HEK293 (cell line): ENCODE results near the gene SPOCK1.
A peak's percentile ranks its signal among the peaks of the same experiment; 100 is the strongest.

Experiments
- CTCF ChIA-PET: fragments of 350-600 bp; formaldehyde crosslinking; extraction: SDS; loops from one replicate; lab custom pipeline; 2021; ENCODE audit warnings: antibody characterized with exemption; lab: Yijun Ruan, JAX
- POLR2A ChIA-PET: fragments of 300-600 bp; formaldehyde crosslinking; extraction: SDS; loops from one replicate; lab custom pipeline; 2020; ENCODE audit warnings: antibody characterized with exemption, inconsistent platforms; lab: Yijun Ruan, JAX
- H3K27ac ChIP-seq: fragments of 200-500 bp; sonication (Bioruptor generic); 2 replicates; pipeline ENCODE4 v1.5.1; 2014; ENCODE audit warnings: low read depth, low read length, control low read depth, inconsistent platforms; ENCODE audit errors: extremely low read depth
- H3K36me3 ChIP-seq, 2 experiments: fragments of 200-500 bp in 1 of 2; sonication (Bioruptor generic) in 1 of 2; 1 replicate in 1 of 2; 2 replicates in 1 of 2; pipeline ENCODE4 v1.5.1; 2014 to 2017; ENCODE audit warnings: inconsistent platforms in 2 of 2, low read length in 2 of 2; ENCODE audit not compliant: control insufficient read depth in 2 of 2, insufficient read depth in 1 of 2
- H3K4me1 ChIP-seq: fragments of 200-500 bp; sonication (Bioruptor generic); 2 replicates; pipeline ENCODE4 v1.5.1; 2014; ENCODE audit warnings: mild to moderate bottlenecking, low read length, inconsistent platforms; ENCODE audit not compliant: control insufficient read depth, insufficient read depth
- H3K4me3 ChIP-seq: 2 replicates; pipeline ENCODE4 v1.5.1; 2011; ENCODE audit warnings: low read depth, mild to moderate bottlenecking, control low read depth, low read length, moderate library complexity
- H3K9me3 ChIP-seq: fragments of 200-500 bp; sonication (Bioruptor generic); 2 replicates; pipeline ENCODE4 v1.5.1; 2014; ENCODE audit warnings: low read depth, low read length, inconsistent platforms; ENCODE audit not compliant: control insufficient read depth, insufficient read depth
- BCL11B ChIP-seq: fragments of 450-650 bp; formaldehyde crosslinking; IDR thresholded peaks from 2 replicates; pipeline ENCODE4 v1.5.1; 2016; ENCODE audit warnings: low read depth, missing biosample characterization, missing genetic modification characterization
- HOXA7 ChIP-seq: sonication (generic); formaldehyde crosslinking; IDR thresholded peaks from 2 replicates; pipeline ENCODE4 v1.8.1; 2022; ENCODE audit warnings: missing genetic modification reagents, borderline replicate concordance
- KLF7 ChIP-seq: fragments of 450-650 bp; formaldehyde crosslinking; IDR thresholded peaks from 2 replicates; pipeline ENCODE4 v1.5.1; 2016; ENCODE audit warnings: missing biosample characterization, missing genetic modification characterization, borderline replicate concordance
- OVOL3 ChIP-seq: fragments of 450-650 bp; formaldehyde crosslinking; IDR thresholded peaks from 2 replicates; pipeline ENCODE4 v1.5.1; 2016; ENCODE audit warnings: missing biosample characterization, missing genetic modification characterization
- PRDM10 ChIP-seq: fragments of 450-650 bp; formaldehyde crosslinking; IDR thresholded peaks from 2 replicates; pipeline ENCODE4 v1.5.1; 2016; ENCODE audit warnings: missing biosample characterization, missing genetic modification characterization
- ZBTB44 ChIP-seq: fragments of 450-650 bp; IDR thresholded peaks from 2 replicates; pipeline ENCODE4 v1.5.1; 2018; ENCODE audit warnings: missing biosample characterization, mild to moderate bottlenecking, missing genetic modification characterization
- ZBTB48 ChIP-seq: fragments of 450-650 bp; formaldehyde crosslinking; IDR thresholded peaks from 2 replicates; pipeline ENCODE4 v1.5.1; 2016; ENCODE audit warnings: missing biosample characterization, missing genetic modification characterization
- ZIC2 ChIP-seq: fragments of 450-650 bp; formaldehyde crosslinking; IDR thresholded peaks from 2 replicates; pipeline ENCODE4 v1.5.1; 2016; ENCODE audit warnings: missing biosample characterization, missing genetic modification characterization
- ZNF10 ChIP-seq: fragments of 450-650 bp; formaldehyde crosslinking; IDR thresholded peaks from 2 replicates; pipeline ENCODE4 v1.5.1; 2017; ENCODE audit warnings: missing biosample characterization, missing genetic modification characterization
- ZNF214 ChIP-seq: fragments of 450-650 bp; formaldehyde crosslinking; IDR thresholded peaks from 2 replicates; pipeline ENCODE4 v1.5.1; 2017; ENCODE audit warnings: missing biosample characterization, mild to moderate bottlenecking, missing genetic modification characterization, borderline replicate concordance
- ZNF398 ChIP-seq: fragments of 450-650 bp; formaldehyde crosslinking; IDR thresholded peaks from 2 replicates; pipeline ENCODE4 v1.5.1; 2017; ENCODE audit warnings: missing biosample characterization, missing genetic modification characterization
- ZNF404 ChIP-seq: fragments of 450-650 bp; formaldehyde crosslinking; IDR thresholded peaks from 2 replicates; pipeline ENCODE4 v1.5.1; 2017; ENCODE audit warnings: missing biosample characterization, missing genetic modification characterization
- ZNF423 ChIP-seq: fragments of 450-650 bp; formaldehyde crosslinking; IDR thresholded peaks from 2 replicates; pipeline ENCODE4 v1.5.1; 2016; ENCODE audit warnings: missing biosample characterization, missing genetic modification characterization
- ZNF449 ChIP-seq: fragments of 450-650 bp; formaldehyde crosslinking; IDR thresholded peaks from 2 replicates; pipeline ENCODE4 v1.5.1; 2017; ENCODE audit warnings: missing biosample characterization, mild to moderate bottlenecking, missing genetic modification characterization, moderate library complexity
- ZNF785 ChIP-seq: fragments of 450-650 bp; formaldehyde crosslinking; IDR thresholded peaks from 2 replicates; pipeline ENCODE4 v1.5.1; 2016; ENCODE audit warnings: missing biosample characterization, missing genetic modification characterization
- TF ChIP-seq, protein P1 (sequence below): fragments of 450-650 bp; formaldehyde crosslinking; IDR thresholded peaks from 2 replicates; pipeline ENCODE4 v1.5.1; 2017; ENCODE audit warnings: missing biosample characterization, missing genetic modification characterization
- TF ChIP-seq, protein P2 (sequence below): fragments of 450-650 bp; formaldehyde crosslinking; IDR thresholded peaks from 2 replicates; pipeline ENCODE4 v1.5.1; 2016; ENCODE audit warnings: missing biosample characterization, missing genetic modification characterization

Gene SPOCK1

GRCh38 chr5:137201876-137202275, 297.2 kb downstream of the SPOCK1 start:
- no peaks in the 10 kb centered on the region for H3K36me3 ChIP-seq
- TF ChIP-seq HOXA7 (CRISPR knock-in tag) (no peak), BCL11B (tag by site-specific recombination) (no peak), OVOL3 (no peak), ZNF449 (tag by site-specific recombination) (peak; percentile 94), KLF7 (no peak)
- no peaks in the 10 kb centered on the region for H3K9me3 ChIP-seq
- POLR2A ChIA-PET: no interaction called here
- no peak overlapping the region for H3K27ac ChIP-seq
- H3K4me3 ChIP-seq: no peak overlapping the region
- CTCF ChIA-PET: interaction anchor here (0.9 kb wide), 1 partner anchor 204 kb away, joined by 3 read pairs; no protein-coding TSS in a partner anchor
- peaks cover 12% of the 10 kb centered on the region for H3K4me1 ChIP-seq

DNA sequence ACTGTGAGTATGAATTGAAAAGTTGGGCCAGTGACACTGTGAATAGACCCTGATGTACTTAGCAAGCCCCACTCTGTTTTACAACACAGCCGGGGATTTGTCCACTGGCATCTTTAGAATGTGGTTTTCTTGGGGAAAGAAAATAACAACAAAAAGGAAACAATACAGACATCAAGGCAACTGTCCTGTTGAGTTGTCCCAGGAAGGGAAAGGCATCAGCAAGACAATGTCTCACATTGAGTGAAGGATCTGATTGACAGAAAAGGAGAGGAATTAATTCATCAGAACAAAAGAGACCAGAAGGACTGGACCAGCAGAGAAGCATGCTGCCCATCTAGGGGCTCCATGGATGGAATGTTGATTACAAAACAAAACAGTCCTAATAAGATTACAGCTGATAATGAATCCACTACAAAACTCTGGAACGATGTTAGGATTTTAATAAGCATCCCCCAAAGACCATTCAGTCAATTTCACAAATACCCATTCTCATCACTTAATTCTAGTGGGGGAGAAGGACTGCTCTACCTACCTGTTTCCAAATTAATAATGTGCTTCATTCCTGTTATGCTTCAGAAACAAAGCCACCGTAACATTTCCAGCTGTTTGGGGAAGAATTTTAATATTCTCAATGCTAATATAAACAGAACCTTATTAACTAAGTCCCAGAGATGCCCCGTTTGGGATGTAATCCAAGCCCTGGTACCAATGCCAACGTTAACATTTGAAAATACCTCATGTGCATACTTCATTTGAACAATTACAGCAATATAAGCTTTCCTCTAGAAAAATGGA, 298.0 kb downstream of the SPOCK1 start:
- Histone ChIP-seq H3K9me3 (no peaks in the 10 kb centered on the region), H3K4me3 (no peak overlapping the region), H3K36me3 (no peaks in the 10 kb centered on the region), H3K27ac (no peak overlapping the region), H3K4me1 (peaks cover 12% of the 10 kb centered on the region)
- CTCF ChIA-PET: no interaction called here
- POLR2A ChIA-PET: no interaction called here
- TF ChIP-seq PRDM10 (tag by site-specific recombination): no peak
- no peak for TF ChIP-seq ZNF214
- no peak for TF ChIP-seq ZNF785
- no peak for TF ChIP-seq ZBTB44 (tag by site-specific recombination)
- TF ChIP-seq, protein P1, sequence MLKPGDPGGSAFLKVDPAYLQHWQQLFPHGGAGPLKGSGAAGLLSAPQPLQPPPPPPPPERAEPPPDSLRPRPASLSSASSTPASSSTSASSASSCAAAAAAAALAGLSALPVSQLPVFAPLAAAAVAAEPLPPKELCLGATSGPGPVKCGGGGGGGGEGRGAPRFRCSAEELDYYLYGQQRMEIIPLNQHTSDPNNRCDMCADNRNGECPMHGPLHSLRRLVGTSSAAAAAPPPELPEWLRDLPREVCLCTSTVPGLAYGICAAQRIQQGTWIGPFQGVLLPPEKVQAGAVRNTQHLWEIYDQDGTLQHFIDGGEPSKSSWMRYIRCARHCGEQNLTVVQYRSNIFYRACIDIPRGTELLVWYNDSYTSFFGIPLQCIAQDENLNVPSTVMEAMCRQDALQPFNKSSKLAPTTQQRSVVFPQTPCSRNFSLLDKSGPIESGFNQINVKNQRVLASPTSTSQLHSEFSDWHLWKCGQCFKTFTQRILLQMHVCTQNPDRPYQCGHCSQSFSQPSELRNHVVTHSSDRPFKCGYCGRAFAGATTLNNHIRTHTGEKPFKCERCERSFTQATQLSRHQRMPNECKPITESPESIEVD (tag by site-specific recombination): no peak
- TF ChIP-seq ZNF423 (tag by site-specific recombination): no peak
- no peak for TF ChIP-seq ZNF398
- TF ChIP-seq ZNF10: no peak
- TF ChIP-seq ZNF404 (tag by site-specific recombination): no peak
- no peak for TF ChIP-seq ZIC2 (tag by site-specific recombination)
- no peak for TF ChIP-seq ZBTB48 (tag by site-specific recombination)
- no peak for TF ChIP-seq HOXA7 (CRISPR knock-in tag)
- TF ChIP-seq, protein P2, sequence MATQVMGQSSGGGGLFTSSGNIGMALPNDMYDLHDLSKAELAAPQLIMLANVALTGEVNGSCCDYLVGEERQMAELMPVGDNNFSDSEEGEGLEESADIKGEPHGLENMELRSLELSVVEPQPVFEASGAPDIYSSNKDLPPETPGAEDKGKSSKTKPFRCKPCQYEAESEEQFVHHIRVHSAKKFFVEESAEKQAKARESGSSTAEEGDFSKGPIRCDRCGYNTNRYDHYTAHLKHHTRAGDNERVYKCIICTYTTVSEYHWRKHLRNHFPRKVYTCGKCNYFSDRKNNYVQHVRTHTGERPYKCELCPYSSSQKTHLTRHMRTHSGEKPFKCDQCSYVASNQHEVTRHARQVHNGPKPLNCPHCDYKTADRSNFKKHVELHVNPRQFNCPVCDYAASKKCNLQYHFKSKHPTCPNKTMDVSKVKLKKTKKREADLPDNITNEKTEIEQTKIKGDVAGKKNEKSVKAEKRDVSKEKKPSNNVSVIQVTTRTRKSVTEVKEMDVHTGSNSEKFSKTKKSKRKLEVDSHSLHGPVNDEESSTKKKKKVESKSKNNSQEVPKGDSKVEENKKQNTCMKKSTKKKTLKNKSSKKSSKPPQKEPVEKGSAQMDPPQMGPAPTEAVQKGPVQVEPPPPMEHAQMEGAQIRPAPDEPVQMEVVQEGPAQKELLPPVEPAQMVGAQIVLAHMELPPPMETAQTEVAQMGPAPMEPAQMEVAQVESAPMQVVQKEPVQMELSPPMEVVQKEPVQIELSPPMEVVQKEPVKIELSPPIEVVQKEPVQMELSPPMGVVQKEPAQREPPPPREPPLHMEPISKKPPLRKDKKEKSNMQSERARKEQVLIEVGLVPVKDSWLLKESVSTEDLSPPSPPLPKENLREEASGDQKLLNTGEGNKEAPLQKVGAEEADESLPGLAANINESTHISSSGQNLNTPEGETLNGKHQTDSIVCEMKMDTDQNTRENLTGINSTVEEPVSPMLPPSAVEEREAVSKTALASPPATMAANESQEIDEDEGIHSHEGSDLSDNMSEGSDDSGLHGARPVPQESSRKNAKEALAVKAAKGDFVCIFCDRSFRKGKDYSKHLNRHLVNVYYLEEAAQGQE (tag by site-specific recombination): no peak
